HG02840 (cell line): ENCODE measurements around the gene ADSS1.

ENCODE experiments used
- ATAC-seq: cut with Tn5 transposase; IDR thresholded peaks from one replicate; pipeline ENCODE4 v1.9.1; 2021; ENCODE audit warnings: mild to moderate bottlenecking, moderate library complexity, moderate number of reproducible peaks; ENCODE audit not compliant: unreplicated experiment, low FRiP score

Gene ADSS1

GRCh38 chr14:104757681-104758392, 33.8 kb downstream of the ADSS1 start:
- no peak for ATAC-seq

- ATAC-seq: no peak
These were observed 35.2 kb downstream of the ADSS1 start for GRCh38 chr14:104758981-104759969.

GRCh38 chr14:104765517-104765916, 41.5 kb downstream of the ADSS1 start:
- no peak for ATAC-seq

GRCh38 chr14:104766256-104766862, 42.3 kb downstream of the ADSS1 start:
- no peak for ATAC-seq

GRCh38 chr14:104766863-104767633, 43.0 kb downstream of the ADSS1 start:
- ATAC-seq: no peak

- no peak for ATAC-seq
These were observed 43.5 kb downstream of the ADSS1 start for GRCh38 chr14:104767634-104767918.

GRCh38 chr14:104768437-104769323, 44.7 kb downstream of the ADSS1 start:
- no peak for ATAC-seq

GRCh38 chr14:104769324-104770071, 45.5 kb downstream of the ADSS1 start:
- no peak for ATAC-seq

GRCh38 chr14:104770072-104770579, 46.1 kb downstream of the ADSS1 start:
- no peak for ATAC-seq

- no peak for ATAC-seq
These were observed 46.8 kb downstream of the ADSS1 start for GRCh38 chr14:104770851-104771272.

- no peak for ATAC-seq
These were observed 47.3 kb downstream of the ADSS1 start for GRCh38 chr14:104771374-104771773.

- no peak for ATAC-seq
These were observed 48.1 kb downstream of the ADSS1 start for GRCh38 chr14:104771918-104772706.

- no peak for ATAC-seq
These were observed 48.9 kb downstream of the ADSS1 start for GRCh38 chr14:104772707-104773504.

GRCh38 chr14:104773505-104774452, 49.8 kb downstream of the ADSS1 start:
- ATAC-seq: no peak

- no peak for ATAC-seq
These were observed 50.5 kb downstream of the ADSS1 start for GRCh38 chr14:104774453-104775072.
